MCF 10A (cell line): ENCODE results near the gene HCLS1. TPM values are rescaled to one million over a fixed set of nuclear protein-coding genes. Genes with fewer than 3 reads are reported as not detected.
A peak's percentile ranks its signal among the peaks of the same experiment; 100 is the strongest.

Experiments used
- Bru-seq: library from RNA; stranded (reverse); fragments of 400-500 nt; gene quantifications from one replicate; lab custom pipeline; 2021; lab: Mats Ljungman, UMichigan
- BruChase-seq, 2 experiments: library from RNA; stranded (reverse); fragments of 400-500 nt; gene quantifications; one replicate each; lab custom pipeline; 2021; lab: Mats Ljungman, UMichigan
- BruUV-seq: library from RNA; stranded (reverse); fragments of 400-500 nt; replicated peaks from 2 replicates; lab custom pipeline; 2021; lab: Mats Ljungman, UMichigan
- CTCF ChIA-PET: fragments of 300-600 bp; sonication (Branson Sonifier 250); formaldehyde crosslinking; extraction: SDS; loops from one replicate; lab custom pipeline; 2021; ENCODE audit warnings: antibody characterized with exemption, inconsistent platforms; lab: Yijun Ruan, JAX
- POLR2A ChIA-PET: fragments of 300-600, 350-650 bp; sonication (Branson Sonifier 250); formaldehyde crosslinking; extraction: SDS; loops from one replicate; lab custom pipeline; 2020; ENCODE audit warnings: antibody characterized with exemption, inconsistent platforms; lab: Yijun Ruan, JAX
- DNase-seq: peaks from one replicate; pipeline ENCODE4 v3.0.0-alpha.2; 2018; ENCODE audit not compliant: unreplicated experiment
- H3K27ac Mint-ChIP-seq: one replicate; pipeline ENCODE4 v1.8.0; 2022; ENCODE audit warnings: mild to moderate bottlenecking, low read depth, mixed read lengths; ENCODE audit not compliant: unreplicated experiment
- H3K27me3 Mint-ChIP-seq: one replicate; pipeline ENCODE4 v1.8.0; 2022; ENCODE audit warnings: mixed read lengths; ENCODE audit not compliant: insufficient read depth, unreplicated experiment
- H3K36me3 Mint-ChIP-seq: one replicate; pipeline ENCODE4 v1.8.0; 2022; ENCODE audit warnings: mild to moderate bottlenecking, moderate library complexity, mixed read lengths; ENCODE audit not compliant: insufficient read depth, unreplicated experiment
- H3K4me1 Mint-ChIP-seq: one replicate; pipeline ENCODE4 v1.8.0; 2022; ENCODE audit warnings: mixed read lengths; ENCODE audit not compliant: insufficient read depth, unreplicated experiment
- H3K4me3 Mint-ChIP-seq: one replicate; pipeline ENCODE4 v1.8.0; 2022; ENCODE audit warnings: mild to moderate bottlenecking, moderate library complexity, mixed read lengths; ENCODE audit not compliant: unreplicated experiment
- H3K9me3 Mint-ChIP-seq: one replicate; pipeline ENCODE4 v1.8.0; 2022; ENCODE audit warnings: mixed read lengths; ENCODE audit not compliant: unreplicated experiment
- CTCF ChIP-seq: fragments of 200-600 bp; IDR thresholded peaks from one replicate; pipeline ENCODE4 v1.8.0; 2022; ENCODE audit warnings: antibody characterized with exemption, mild to moderate bottlenecking; ENCODE audit not compliant: unreplicated experiment
- intact Hi-C: fragments of 100-400 bp; cut with micrococcal nuclease; formaldehyde crosslinking; loops from 2 replicates; pipeline ENCODE4 v1.14.1; 2022
- long read RNA-seq: library from polyadenylated mRNA; stranded (forward); transcript quantifications from one replicate; pipeline ENCODE4 v2.0.0, GENCODE V29; 2022
- total RNA-seq: library from RNA; stranded (reverse); gene quantifications from 2 replicates; pipeline ENCODE4 v1.2.3, GENCODE V29; 2022

The HCLS1 gene
- 1.6 and 2.5 TPM in 2 replicates for total RNA-seq
- Bru-seq, nascent RNA = percentile 56 among the genes with signal in this experiment
- percentile 69 among the genes with signal in this experiment for BruChase-seq, experiment 1, labeled RNA remaining after a 6-hour chase
- percentile 62 among the genes with signal in this experiment for BruChase-seq, experiment 2, labeled RNA remaining after a 2-hour chase
- long read RNA-seq = 0 reads

GRCh38 chr3:121660356-121661171, at the start of gene HCLS1:
TSS of gene HCLS1 (minus strand) at chr3:121660903. CDS start at chr3:121658347, 2,556 bp downstream.
- Mint-ChIP-seq H3K36me3 (peaks cover 44% of the 10 kb centered on the region), H3K27me3 (no peaks in the 10 kb centered on the region), H3K27ac (peak within 1 kb of the TSS; percentile 62), H3K9me3 (no peaks in the 10 kb centered on the region), H3K4me3 (no peak within 1 kb of the TSS), H3K4me1 (no peaks in the 10 kb centered on the region)
- BruUV-seq = no TSS peak
- POLR2A ChIA-PET = interaction anchor here (1.9 kb wide), 1 partner anchor 11 kb away, joined by 8 read pairs; no protein-coding TSS in a partner anchor
- CTCF ChIA-PET = no interaction called here
- no peak for TF ChIP-seq CTCF
- no peak for DNase-seq
- intact Hi-C loops = no loop called here

- POLR2A ChIA-PET = no interaction called here
- no peaks in the 10 kb centered on the region for H3K9me3 Mint-ChIP-seq
- peaks cover 88% of the 10 kb centered on the region for H3K36me3 Mint-ChIP-seq
- no peaks in the 10 kb centered on the region for H3K27me3 Mint-ChIP-seq
- no peak for TF ChIP-seq CTCF
- H3K4me1 Mint-ChIP-seq = peaks cover 16% of the 10 kb centered on the region
- BruUV-seq = no TSS peak
- intact Hi-C loops = no loop called here
- no peak overlapping the region for H3K4me3 Mint-ChIP-seq
- DNase-seq = no peak
- H3K27ac Mint-ChIP-seq = no peak overlapping the region
- CTCF ChIA-PET = no interaction called here
These were observed 49.6 kb upstream of the HCLS1 start for GRCh38 chr3:121710347-121710746.

- no TSS peak for BruUV-seq
- Mint-ChIP-seq H3K36me3 (peaks cover 87% of the 10 kb centered on the region), H3K27me3 (no peaks in the 10 kb centered on the region), H3K4me1 (peaks cover 11% of the 10 kb centered on the region), H3K9me3 (peaks cover 11% of the 10 kb centered on the region), H3K4me3 (no peak overlapping the region), H3K27ac (peak overlapping the region; percentile 35)
- peak; percentile 18 for DNase-seq
- no peak for TF ChIP-seq CTCF
- CTCF ChIA-PET = interaction anchor here (0.6 to 0.8 kb wide), 2 partner anchors 59 to 140 kb away, joined by 4 to 7 read pairs; no protein-coding TSS in a partner anchor
- intact Hi-C loops = no loop called here
- POLR2A ChIA-PET = no interaction called here
These were observed 47.0 kb upstream of the HCLS1 start for GRCh38 chr3:121707531-121708273.
